Neutrophil (primary cell): ENCODE measurements around the gene TULP4.
"Not testable (repeated sequence)": the region's sequence is repeated elsewhere in the genome, so short reads cannot be mapped to it uniquely, and the experiment has no call there.

Experiments
- H3K27ac ChIP-seq: fragments of 200-600 bp; sonication (generic); 2 replicates; pipeline ENCODE4 v1.5.1; 2016; ENCODE audit warnings: mild to moderate bottlenecking, moderate library complexity
- H3K27me3 ChIP-seq: fragments of 200-600 bp; sonication (generic); 2 replicates; pipeline ENCODE4 v1.6.0; 2016; ENCODE audit warnings: mild to moderate bottlenecking
- H3K36me3 ChIP-seq: fragments of 200-600 bp; sonication (generic); 2 replicates; pipeline ENCODE4 v1.5.1; 2017
- H3K4me1 ChIP-seq, 2 experiments: fragments of 200-600 bp in 1 of 2; sonication (generic) in 1 of 2; 1 replicate in 1 of 2; 2 replicates in 1 of 2; pipeline versions ENCODE4 v1.5.1 to v1.6.1; 2013 to 2016; ENCODE audit warnings: low read depth in 1 of 2, low read length in 1 of 2, mild to moderate bottlenecking in 1 of 2, moderate library complexity in 1 of 2; ENCODE audit not compliant: control insufficient read depth in 1 of 2, insufficient read depth in 1 of 2
- H3K4me3 ChIP-seq, 2 experiments: fragments of 200-600 bp in 1 of 2; sonication (generic) in 1 of 2; 1 replicate in 1 of 2; 2 replicates in 1 of 2; pipeline ENCODE4 v1.5.1; 2013 to 2016; ENCODE audit warnings: low read depth in 1 of 2, low read length in 1 of 2, mild to moderate bottlenecking in 1 of 2, moderate library complexity in 1 of 2
- H3K9me3 ChIP-seq: fragments of 200-600 bp; sonication (generic); 2 replicates; pipeline ENCODE4 v1.5.1; 2016
- CTCF ChIP-seq: fragments of 200-600 bp; sonication (generic); IDR thresholded peaks from 2 replicates; pipeline ENCODE4 v1.5.1; 2016; ENCODE audit warnings: antibody characterized with exemption

TULP4 gene

GRCh38 chr6:158300306-158301143 is 11.7 kb upstream of the TULP4 start:
- not testable (repeated sequence) for H3K27me3 ChIP-seq, H3K27ac ChIP-seq, H3K36me3 ChIP-seq, H3K4me3 ChIP-seq, H3K4me1 ChIP-seq
- H3K9me3 ChIP-seq = peaks cover 29% of the 10 kb centered on the region

- not testable (repeated sequence) for H3K4me1 ChIP-seq, H3K36me3 ChIP-seq, H3K4me3 ChIP-seq, H3K27me3 ChIP-seq, H3K27ac ChIP-seq
- H3K9me3 ChIP-seq = peaks cover 19% of the 10 kb centered on the region
Measured at GRCh38 chr6:158301561-158301960, 10.7 kb upstream of the TULP4 start.

GRCh38 chr6:158302195-158302796 is 10.0 kb upstream of the TULP4 start:
- not testable (repeated sequence) for H3K4me3 ChIP-seq, H3K27me3 ChIP-seq, H3K4me1 ChIP-seq, H3K27ac ChIP-seq, H3K36me3 ChIP-seq
- H3K9me3 ChIP-seq = peaks cover 12% of the 10 kb centered on the region

GRCh38 chr6:158303210-158303731 is 9.0 kb upstream of the TULP4 start:
- H3K4me3 ChIP-seq = no peak overlapping the region
- H3K27ac ChIP-seq = no peak overlapping the region
- TF ChIP-seq CTCF = no peak

GRCh38 chr6:158304254-158304653 is 8.0 kb upstream of the TULP4 start:
- Histone ChIP-seq H3K4me1 (no peaks in the 10 kb centered on the region), H3K27ac (no peak overlapping the region), H3K9me3 (no peaks in the 10 kb centered on the region), H3K4me3 (no peak overlapping the region), H3K36me3 (no peaks in the 10 kb centered on the region), H3K27me3 (no peaks in the 10 kb centered on the region)
- no peak for TF ChIP-seq CTCF

More at GRCh38 chr6:158303210-158303731, 9.0 kb upstream of the TULP4 start:
- no peaks in the 10 kb centered on the region for H3K27me3 ChIP-seq
- no peaks in the 10 kb centered on the region for H3K4me1 ChIP-seq
- peaks cover 6% of the 10 kb centered on the region for H3K9me3 ChIP-seq
- no peaks in the 10 kb centered on the region for H3K36me3 ChIP-seq

- Histone ChIP-seq H3K27ac (no peak overlapping the region), H3K36me3 (no peaks in the 10 kb centered on the region), H3K4me1 (no peaks in the 10 kb centered on the region), H3K27me3 (no peaks in the 10 kb centered on the region), H3K9me3 (no peaks in the 10 kb centered on the region), H3K4me3 (no peak overlapping the region)
- no peak for TF ChIP-seq CTCF
Measured at GRCh38 chr6:158309814-158310213, 2.5 kb upstream of the TULP4 start.

GRCh38 chr6:158311193-158311592 is 1.1 kb upstream of the TULP4 start:
- Histone ChIP-seq H3K4me3 (no peak overlapping the region), H3K9me3 (no peaks in the 10 kb centered on the region), H3K27ac (no peak overlapping the region), H3K27me3 (no peaks in the 10 kb centered on the region), H3K4me1 (no peaks in the 10 kb centered on the region), H3K36me3 (no peaks in the 10 kb centered on the region)
- no peak for TF ChIP-seq CTCF
